Occipital lobe (tissue), 2 donors: Measurements from ENCODE around the gene AK1. TPM values are rescaled to one million over a fixed set of nuclear protein-coding genes. Genes with fewer than 3 reads are reported as not detected.
"Not testable (repeated sequence)": the region's sequence is repeated elsewhere in the genome, so short reads cannot be mapped to it uniquely, and the experiment has no call there.

Experiments used
- DNase-seq: peaks from one replicate; lab custom pipeline; 2025; lab: John Stamatoyannopoulos, UW
- total RNA-seq: library from RNA; depleted of rRNA; stranded (reverse); fragments of >200 nt; gene quantifications from one replicate; pipeline ENCODE4 v1.2.3, GENCODE V29; 2014

The AK1 gene
- total RNA-seq, 1 donor from 2014 or later, result 28.4 TPM

DNA sequence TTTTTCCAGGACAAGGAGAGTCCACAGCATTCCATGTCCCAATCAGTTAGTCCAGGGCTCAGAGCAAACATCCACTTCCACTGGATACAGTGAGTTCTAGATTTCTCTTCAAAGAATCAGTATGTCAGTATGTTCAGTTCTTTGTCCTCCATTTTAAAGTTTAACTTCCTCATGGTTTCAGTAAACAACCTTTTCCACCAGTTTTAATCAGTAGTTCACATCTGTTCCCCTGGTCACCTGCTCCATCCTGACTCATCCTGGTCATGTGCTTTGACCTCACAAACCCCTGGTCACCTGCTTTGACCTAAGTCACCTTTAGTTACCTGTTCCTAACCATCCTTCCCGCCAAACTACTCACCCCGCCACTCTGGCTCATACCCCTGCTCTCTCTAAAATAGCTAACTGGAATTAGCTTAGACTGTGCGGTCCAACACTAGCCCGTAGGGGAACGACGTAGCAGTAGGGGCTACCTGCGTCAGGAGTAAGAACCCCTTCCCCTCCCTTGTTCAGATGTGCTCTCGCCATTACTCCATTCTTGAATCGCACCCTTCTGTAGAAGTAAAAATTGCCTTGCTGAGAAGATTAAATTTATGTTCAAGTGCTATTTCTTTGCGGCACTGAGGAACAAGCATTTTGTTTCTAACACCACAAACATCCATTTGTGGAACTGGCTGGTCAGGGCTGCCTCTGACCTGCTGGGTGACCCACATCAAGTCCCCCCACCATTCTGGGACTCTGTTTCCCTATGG lies 28.5 kb downstream of the AK1 start:
- DNase-seq, result no peak

- DNase-seq, result no peak
Observed at GRCh38 chr9:127847833-127848755, 29.4 kb downstream of the AK1 start.

GRCh38 chr9:127847178-127847510 lies 30.3 kb downstream of the AK1 start:
- DNase-seq, result no peak

- DNase-seq, result no peak
Observed at GRCh38 chr9:127846443-127847177, 30.9 kb downstream of the AK1 start.

GRCh38 chr9:127845619-127846018 lies 31.9 kb downstream of the AK1 start:
- DNase-seq, result not testable (repeated sequence)

GRCh38 chr9:127844821-127845359 lies 32.6 kb downstream of the AK1 start:
- no peak for DNase-seq

GRCh38 chr9:127841087-127841835 lies 36.2 kb downstream of the AK1 start:
- DNase-seq, result no peak

GRCh38 chr9:127838375-127839078 lies 38.9 kb downstream of the AK1 start:
- no peak for DNase-seq

DNA sequence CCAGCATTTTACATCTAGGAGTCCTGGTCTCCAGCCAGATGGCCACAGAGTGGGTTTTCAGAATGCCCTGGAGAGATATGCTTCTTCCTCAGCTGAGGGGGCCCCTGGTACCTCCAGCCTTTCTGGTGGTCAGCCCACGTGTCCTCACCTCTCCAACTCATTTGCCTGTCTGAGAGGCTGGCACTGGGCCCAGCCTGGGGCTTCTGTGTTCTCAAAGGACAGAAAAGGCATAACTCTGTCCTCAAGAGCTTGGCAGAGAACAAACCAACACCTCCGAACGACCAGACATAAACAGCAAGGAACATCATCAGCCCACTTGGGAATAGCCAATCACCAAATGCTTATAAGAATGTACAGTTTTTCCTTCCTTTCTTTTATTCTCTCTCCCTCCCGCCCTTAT lies 40.1 kb downstream of the AK1 start:
- DNase-seq, result no peak

DNA sequence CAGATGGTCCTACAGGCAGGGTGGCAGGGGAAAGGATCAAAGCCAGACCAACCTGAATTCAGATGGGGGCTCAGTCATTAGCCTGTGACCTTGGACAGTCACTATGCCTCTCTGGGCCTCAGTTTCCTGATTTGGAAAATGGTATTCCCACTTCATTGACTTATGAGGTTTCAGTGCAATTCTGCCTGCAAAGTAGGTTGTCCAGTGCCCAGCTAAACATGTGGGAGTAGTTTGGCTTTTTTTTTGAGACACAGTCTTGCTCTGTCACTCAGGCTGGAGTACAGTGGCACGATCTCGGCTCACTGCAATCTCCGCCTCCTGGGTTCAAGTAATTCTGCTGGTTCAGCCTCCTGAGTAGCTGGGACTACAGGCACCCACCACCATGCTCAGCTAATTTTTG lies 40.9 kb downstream of the AK1 start:
- DNase-seq, result not testable (repeated sequence)

DNA sequence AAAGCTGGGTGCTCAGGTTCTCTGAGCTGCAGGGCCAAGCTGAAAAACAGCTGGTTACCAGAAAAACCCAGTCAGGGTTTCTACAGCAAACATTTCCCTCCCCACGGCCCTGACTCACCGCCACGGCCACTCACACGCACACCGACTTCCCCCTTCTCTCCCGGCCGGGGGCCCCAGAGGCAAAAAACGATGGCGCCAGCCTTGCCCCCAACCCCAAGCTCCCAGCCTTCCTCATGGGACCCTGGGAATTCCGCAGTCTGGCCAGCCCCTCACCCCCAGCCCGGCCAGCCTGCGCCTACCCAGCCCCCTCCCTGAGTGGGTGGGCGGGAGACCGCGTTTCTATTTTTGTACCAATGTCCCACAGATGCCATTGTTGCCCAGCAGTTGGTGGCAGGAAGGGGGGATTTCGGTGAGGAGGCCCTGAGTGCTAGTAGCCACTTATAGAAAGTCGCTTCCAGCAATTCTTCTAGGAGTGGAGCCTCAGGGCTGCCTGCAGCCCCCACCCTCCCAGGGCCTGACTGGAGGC lies 41.4 kb downstream of the AK1 start:
- no peak for DNase-seq

- no peak for DNase-seq
Observed at GRCh38 chr9:127833555-127833954, 43.9 kb downstream of the AK1 start.

DNA sequence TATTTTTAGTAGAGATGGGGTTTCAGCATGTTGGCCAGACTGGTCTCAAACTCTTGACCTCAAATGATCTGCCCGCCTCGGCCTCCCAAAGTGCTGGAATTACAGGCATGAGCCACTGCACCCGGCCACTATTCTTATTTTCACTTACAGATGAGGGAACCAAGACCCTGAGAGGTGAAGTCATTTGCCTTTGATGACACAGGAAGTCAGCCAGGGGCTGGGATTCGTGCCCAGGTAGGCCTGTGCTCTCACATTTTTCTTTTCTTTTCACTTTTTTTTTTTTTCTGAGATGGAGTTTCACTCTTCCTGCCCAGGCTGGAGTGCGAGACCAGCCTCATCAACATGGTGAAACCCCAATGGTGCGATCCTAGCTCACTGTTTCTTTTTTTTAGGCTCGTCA lies 45.2 kb downstream of the AK1 start:
- DNase-seq, result no peak

DNA sequence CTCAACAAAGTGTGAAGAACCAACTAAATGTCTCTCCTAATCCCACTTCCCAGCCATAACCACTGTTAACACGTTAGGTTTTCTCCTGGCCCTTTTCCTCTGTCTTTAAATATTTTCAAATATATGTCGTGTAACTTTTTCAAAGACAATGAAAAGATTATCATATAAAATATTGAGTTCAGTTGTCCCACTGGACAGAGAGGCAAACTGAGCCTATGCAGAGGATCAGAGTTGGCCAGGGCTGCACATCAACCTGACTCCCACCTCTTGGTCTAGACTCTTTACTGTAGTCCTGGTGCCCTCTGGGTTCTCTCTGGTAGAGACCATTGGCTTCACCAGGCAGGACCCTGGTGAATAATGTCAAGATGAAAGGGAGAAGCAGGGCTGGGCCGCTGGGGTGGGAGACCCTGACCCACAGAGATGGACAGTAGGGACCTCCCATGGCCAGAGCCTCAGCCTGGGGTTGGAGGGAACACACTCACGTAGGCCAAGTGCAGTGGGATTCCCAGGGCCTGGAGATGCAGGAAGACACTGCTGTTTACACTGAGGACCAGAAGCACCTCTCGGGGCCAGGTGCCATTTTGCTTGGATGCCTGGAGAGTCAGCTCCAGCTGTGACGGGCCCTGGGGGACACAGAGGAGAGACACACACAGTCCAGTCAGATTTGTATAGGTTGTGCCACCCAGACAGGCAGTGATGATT lies 48.1 kb downstream of the AK1 start:
- no peak for DNase-seq

GRCh38 chr9:127828262-127829031 lies 49.0 kb downstream of the AK1 start:
- DNase-seq, result no peak

GRCh38 chr9:127826253-127826913 lies 51.1 kb downstream of the AK1 start:
- DNase-seq, result no peak

DNA sequence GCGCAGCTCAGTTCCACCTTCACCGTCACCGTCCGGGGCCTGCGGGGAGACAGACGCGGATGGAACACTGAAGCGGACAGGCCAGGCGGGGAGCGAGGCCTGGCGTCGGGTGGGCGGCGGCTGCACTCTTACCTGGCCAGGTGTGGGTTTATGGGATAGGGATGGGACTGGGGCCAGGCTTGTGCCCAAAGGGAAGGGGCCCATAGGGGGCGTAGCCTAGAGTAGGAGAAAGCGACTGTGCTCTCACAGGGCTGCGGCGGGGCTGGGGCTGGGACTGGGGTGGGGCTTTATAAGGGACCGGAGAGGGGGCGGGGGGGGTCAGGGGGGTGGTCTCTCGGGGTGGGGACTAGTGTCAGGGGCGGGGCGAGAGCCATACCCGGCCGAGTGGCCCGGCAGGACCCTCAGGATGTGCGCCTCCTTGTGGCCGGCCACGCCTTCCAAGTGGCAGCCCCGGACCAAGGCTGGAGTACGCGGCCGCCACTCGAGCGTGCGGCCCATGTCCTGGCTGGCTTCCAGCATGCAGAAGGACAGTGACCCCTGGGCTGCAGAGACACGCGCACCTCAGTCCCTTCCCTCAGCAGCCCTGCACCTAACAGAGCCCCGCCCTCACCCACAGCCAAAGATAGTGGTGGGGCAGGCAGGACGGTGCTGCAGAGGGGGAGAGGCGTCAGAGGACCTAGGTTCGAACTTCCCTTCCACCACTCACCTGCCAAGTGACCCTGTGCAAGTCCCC lies 52.0 kb downstream of the AK1 start:
- no peak for DNase-seq

DNA sequence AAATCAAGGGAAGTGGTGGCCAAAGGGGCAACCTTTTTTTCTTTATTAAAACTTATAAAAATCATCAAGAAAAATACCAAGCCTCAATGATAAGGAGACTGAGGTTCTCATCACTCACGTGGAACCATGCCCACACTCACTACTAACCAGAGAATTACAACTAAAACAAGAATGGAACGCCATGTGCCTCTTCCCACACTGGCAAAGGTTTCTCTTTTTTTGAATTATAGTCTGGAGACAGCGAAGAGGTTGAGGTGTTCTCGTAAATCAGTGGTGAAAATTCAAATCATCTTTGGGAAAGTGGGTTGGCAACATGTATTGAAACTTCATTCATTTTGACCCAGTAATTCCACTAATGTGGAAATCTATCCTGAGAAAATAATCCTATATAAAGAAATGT lies 55.4 kb downstream of the AK1 start:
- DNase-seq, result no peak
